Measurements from ENCODE around the gene ALOX12B.

GRCh38 chr17:8053600-8053999 lies 33.9 kb downstream of the ALOX12B start:
- TF ChIP-seq POLR2A (IDR thresholded peaks at IDR 0.05; ENCODE audit: low read depth, low read length) (no peak), POLR2AphosphoS5 (IDR thresholded peaks at IDR 0.05; ENCODE audit: low read depth, low read length) (no peak), TAF1 (IDR thresholded peaks at IDR 0.05; ENCODE audit: borderline replicate concordance, low read depth, low read length) (no peak)
